NCI-H226 (cell line): ENCODE data around the gene ASCL2.

Experiments
- DNase-seq: peaks from one replicate; pipeline ENCODE4 v3.0.0-alpha.2; 2015

ASCL2 gene

DNA sequence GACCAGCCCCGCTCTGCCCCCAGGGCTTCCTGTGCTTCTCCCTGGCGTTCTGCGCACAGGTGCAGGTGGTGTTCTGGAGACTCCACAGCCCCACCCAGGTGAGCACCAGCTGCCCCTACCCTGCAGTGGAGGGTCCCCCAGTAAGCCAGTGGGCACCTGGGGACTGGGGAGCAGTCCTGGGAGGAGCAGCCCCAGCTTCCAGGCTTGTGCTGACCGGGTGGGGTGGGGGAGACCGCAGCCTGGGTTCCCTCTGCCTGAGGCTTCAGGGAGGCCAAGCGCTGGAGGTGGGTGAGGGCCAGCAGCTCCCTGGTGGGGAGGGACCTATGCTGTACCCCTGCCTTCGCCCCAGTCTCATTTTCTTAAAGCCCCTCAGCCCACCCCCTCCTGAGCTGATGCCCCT lies 38.3 kb upstream of the ASCL2 start:
- DNase-seq = no peak

DNA sequence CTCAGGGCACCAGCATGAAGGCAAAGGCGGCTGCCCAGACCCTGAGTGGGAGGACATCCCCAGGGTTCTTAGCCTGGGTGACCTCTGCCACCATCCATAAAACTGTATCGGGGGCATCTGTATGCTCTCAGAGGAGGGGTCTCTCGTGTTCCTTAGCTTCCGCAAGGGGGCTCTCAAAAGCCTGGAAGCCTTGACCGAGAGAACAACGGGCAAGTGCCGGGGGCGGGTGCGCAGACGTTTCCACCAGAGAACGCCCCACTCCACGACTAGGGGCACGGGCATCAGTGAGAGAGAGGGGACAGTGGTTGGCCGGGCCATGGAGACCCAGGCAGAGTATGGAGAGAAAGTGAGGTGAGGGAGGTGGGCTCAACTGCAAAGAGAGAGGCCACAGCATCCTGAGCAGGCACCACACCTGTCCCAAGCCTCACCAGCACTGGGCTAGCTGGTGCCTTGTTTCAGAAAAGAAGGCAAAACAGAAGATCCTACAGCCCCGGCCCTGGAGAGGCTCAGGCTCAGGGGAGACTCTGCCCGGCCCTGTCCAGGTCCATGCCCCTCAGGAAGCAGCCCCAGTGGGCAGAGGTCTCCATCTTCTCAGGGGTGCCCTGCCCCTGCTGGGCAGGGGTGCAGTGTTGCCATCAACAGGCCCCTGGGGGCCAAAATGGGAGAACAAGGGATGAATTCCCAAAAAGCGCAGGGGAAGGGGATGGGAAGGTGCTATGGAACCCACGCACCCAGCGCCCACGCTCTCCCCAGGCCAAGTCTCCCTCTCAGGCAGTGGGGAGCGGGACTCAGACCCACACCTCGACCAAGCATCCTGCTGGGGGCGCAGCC lies 37.3 kb upstream of the ASCL2 start:
- DNase-seq = no peak

DNA sequence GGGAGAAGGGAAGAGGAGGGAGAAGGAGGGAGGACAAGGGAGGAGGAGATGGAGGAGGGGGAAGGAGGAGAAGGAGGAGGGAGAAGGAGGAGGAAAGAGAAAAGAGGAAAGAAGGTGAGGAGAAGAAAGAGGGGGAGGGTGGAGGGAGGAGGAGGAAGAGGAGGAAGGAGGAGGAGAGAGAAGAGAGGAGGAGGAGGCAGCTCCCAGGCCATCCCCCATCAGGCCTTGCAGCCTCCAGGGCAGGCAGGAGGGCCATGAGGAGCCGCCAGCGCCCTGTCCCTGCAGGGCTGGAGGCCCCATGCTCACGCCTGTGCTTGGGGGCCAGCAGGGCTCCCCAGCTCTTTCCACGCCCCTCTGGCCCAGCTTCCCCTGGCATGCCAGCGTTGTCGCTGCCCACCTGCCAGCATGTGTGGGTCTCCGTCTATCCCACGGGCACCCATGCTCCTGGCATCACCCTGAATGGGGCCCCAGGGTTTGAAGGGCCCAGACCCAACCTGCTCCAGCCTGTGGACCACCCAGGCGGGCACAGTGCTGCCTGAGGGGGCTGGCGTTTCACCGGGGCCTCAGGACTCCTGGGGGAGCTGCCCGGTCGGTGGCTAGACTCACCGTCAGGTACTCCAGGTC lies 36.6 kb upstream of the ASCL2 start:
- peak; percentile 16 for DNase-seq

DNA sequence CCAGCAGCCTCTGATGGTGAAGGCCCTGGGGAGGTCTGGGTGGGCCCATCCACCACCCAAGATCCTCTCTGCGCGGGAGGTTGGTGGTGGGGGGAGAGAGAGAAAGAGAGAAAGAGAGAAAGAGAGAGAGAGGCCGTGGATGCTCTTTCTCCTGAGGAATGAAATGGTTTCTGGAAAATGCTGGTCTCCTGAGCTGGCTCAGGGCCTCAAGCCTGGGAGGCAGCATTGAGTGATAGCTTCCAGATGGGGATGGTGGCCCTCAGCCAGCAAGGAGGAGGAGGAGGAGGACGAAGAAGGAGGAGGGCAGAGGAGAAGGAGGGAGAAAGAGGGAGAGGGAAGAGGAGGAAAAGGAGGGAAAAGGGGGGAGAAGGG lies 36.0 kb upstream of the ASCL2 start:
- DNase-seq = peak; percentile 65

DNA sequence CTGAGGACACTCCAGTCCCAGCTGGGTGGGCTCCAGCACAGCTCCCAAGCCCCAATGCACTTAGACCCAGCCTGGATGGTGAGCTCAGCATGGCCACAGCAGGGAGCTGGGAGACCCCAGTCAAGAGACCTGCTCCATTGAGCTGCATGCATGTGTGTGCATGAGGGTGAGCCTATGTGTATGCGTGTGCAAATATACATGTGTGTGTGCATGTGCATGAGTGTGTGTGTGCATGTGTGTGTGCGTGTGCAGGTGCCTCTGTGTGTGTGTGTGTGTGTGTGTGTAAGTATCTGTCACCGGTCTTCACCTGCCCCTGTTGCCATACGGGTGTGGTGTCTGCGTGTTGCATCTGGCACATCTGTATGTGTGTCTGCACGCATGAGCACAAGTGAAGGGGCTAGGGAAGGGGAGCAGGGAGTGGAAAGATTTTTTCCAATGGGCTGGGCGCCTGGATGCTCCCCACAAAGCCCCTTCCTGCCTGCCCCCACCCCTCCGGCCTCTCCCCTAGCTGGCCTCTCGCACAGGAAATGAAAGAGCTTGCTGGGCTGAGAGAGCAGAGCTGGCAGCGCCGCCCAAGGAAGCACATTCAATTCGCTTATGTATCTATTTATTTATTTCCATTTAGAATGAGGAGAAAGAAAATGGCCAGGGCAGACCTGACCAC lies 35.5 kb upstream of the ASCL2 start:
- DNase-seq = peak; percentile 7

DNA sequence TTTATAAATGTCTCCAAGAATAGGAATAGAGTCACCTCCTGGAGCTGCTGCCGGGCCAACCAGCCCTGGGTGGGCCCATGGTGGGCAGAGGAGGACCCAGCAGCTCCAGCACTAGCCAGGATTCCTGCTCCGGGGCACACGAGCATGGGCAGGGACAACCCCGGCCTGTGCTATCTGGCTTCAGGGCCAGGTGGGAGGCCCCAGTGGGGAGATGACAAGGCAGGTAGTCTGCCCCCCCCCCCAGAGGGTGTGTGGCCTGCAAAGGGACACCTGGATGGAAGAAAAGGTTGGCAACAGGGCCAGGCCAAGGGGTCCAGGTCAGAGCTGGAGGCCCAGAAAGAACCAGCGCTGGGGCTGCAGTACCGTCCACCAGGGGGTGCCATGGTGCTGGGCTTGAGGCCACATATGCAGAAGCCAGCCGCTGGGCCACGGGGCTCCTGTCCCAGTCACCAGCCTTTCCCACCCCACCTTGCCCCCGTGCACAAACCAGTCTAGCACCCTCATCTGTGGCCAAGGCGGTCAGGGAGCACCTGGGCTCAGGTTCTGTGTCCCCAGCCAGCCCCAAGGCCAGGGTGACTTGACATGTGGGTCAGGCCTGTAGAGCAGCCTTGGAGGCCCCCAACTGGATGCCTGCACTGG lies 34.9 kb upstream of the ASCL2 start:
- DNase-seq = peak; percentile 37

DNA sequence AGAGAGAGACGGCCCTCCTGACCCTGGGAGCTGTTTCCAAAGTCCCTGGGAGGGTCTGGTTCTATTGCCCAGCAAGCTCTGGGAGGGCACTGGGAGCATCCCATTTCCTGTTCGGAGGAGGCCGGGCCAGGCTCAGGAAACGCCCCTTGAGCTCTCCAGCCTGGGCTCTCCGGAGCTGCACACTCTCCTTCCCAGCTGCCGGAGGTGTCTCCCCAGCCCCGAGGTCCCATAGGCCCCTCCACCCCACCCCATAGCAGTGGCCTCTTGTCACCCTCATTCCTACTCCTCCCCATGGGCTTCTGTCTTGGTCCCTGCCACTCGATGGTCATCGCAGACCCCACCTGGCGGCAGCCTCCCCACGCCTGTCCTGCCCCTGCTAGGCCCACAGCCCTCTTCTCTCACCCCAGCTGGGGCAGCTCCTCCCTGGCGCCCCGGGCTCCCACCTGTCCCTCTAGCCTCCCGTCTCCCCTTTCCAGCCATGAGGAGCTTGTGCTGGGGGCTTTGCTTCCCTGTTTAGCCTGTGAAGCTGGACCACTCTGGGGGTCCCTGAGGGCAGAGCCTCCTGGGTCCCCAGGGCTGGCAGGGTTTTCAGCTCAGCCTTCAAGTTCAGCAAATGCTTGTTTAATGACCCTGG lies 34.2 kb upstream of the ASCL2 start:
- no peak for DNase-seq

DNA sequence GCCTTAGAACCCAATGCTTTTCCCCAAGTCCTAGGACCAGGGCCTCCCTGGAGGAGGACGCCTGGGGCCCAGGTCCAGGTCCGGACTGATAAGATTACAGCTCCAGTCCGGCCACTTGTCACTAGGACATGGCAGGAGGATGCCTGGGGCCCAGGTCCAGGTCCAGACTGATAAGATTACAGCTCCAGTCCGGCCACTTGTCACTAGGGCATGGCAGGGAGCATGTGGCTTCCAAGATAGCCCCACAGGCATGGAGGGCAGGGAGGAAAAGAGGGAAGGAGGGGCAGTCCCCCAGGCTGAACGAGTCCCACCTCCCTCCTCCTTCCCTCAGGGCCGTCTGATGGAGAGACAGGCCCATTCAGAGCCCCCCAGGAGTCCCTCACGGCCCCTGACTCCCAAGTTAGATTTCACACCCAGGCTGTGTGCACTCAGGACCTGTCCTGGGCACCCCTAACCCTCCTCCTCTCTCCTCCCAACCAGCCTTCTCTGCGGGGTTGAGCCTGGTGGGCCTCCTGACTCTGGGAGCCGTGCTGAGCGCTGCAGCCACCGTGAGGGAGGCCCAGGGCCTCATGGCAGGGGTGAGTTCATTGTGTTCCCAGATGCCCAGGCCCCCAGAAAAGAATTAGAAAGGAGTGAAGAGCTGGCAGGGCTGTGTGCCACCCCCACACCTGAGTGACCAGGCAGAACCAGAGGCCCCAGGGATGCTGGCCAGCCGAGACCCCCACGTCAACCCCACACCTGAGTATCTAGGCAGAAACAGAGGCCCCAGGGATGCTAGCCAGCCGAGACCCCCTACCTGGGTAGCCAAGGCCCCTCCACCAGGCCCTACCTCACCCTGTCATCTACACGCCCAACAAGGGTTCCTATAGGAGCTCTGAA lies 33.5 kb upstream of the ASCL2 start:
- DNase-seq = no peak

DNA sequence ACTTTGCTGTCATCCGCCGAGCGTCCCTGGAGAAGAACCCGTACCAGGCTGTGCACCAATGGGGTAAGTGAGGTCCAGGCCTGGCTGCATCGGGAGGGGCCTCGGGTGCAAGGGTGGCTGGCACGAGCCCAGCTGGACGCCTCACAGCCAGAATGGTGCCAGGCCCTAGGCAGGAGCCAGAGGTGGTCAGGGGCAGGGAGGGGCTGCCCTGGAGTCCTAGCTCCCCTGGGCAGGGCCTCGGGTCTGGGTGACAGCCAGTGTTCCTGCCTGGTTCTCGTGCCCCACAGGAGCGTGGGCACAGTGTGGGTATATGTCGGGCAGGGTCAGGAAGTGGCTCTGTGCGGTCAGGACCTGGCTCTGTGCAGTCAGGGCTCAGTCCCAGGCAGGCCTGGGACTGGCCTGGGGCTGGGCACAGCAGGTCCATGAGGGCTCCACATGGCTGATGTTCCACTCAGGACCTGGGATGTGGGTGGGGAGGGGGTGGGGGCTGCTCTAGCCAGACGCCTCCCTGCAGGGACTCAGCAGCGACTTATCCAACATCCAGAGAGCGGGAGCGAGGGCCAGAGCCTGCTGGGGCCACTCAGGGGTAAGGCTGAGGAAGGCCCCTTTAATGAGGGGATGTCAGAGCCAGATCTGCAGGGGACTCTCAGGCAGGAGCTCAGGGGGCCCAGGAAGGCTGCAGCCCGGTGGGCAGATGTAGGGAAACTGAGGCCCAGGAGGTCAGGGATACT lies 32.7 kb upstream of the ASCL2 start:
- no peak for DNase-seq

DNA sequence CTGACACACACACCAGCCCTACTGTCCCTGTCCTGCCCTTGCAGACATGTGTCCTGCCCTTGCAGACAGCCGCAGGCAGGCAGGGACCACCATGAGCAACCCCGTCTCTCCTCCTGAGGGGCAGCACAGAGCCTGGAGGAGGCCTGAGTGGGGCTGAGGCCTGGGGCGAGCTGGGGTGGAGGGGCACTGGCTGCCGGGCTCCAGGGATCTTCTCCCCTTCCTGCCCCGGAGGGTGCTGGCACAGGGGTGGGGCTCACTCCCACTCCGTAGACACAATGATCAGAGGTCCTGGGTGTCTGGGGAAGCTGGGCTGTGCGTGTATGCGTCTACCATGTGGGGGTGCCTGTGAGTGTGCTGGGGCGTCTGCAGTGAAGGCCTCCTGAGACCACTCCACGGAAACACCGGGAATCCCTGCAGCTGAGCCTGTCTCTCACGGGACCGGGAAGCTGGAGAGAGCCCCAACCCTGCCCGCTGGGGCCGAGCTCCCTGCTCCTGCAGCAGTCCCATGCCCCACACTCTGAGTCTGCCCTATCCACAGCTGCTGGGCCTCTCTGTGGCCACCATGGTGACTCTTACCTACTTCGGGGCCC lies 32.0 kb upstream of the ASCL2 start:
- no peak for DNase-seq

DNA sequence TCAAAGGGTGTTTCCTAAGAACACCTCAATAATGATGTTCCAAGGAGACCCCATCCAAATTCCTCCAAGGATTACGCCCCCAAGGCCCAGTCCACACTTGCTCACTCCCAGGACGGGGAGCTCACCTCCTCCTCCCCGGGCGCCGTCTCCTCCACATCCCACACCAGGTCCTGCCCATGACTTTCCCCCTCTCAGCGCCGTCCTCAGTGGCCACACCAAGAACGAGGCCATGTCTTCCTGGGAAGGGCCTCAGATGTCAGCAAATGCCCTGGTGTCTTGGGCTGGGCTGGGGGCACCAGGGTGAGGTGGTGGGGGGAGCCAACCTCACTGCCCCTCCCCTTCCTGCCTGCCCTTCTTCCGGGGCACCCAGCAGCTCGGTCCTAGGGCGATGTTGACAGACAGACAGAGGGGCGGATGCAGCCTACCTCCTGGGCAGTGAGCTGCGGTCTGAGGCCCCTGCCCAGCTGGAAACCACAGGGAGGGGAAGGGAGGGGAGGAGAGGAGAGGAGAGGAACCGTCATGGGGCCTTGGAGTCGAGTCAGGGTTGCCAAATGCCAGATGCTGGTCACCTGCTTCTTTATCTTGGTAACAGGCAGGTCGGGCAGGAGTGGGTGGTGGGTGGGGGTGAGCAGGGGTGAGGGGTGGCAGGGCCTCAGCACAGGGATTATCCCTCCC lies 31.4 kb upstream of the ASCL2 start, which contains the start of the genes C11orf21 and TSPAN32:
Gene C11orf21 (minus strand): TSS at position 288 of the 675 bp plus-strand sequence. CDS start 110 bp downstream, at position 178.
Gene TSPAN32 (plus strand): TSS at position 383 of the 675 bp plus-strand sequence. CDS start 137 bp downstream, at position 520.
- DNase-seq = no peak

DNA sequence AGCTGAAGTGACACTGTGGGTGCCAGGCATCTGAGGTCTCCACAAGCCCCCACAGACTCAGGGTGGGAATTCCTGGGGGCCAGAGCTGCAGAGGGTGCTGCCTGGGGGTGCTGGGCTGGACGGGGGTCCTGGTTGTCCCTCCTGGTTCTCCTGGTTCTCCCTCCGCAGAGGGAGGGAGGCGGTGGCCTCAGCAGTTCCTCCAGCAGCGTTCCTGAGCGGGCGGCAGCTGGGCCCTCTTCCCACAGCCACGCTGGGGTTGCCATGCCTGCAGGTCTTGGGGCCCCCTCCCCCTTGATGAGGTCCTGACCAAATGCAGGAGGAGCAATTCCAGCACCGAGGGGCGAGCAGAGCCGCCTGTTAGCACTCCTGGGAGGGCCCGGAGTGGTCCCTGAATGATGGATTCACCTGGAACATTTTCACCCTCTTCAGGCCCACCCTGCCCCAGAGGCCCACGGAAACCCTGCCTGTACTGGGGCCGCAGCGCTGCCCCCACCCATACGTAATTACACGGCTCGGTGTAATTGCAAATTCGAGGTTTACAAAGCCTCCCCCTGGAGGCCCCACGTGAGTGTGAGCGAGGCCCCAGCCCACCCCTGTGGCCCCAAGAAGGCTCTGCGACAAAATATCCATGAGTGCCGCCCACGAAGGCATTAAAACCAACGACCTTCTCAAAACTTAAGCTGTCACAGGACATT lies 30.7 kb upstream of the ASCL2 start:
- DNase-seq = no peak

DNA sequence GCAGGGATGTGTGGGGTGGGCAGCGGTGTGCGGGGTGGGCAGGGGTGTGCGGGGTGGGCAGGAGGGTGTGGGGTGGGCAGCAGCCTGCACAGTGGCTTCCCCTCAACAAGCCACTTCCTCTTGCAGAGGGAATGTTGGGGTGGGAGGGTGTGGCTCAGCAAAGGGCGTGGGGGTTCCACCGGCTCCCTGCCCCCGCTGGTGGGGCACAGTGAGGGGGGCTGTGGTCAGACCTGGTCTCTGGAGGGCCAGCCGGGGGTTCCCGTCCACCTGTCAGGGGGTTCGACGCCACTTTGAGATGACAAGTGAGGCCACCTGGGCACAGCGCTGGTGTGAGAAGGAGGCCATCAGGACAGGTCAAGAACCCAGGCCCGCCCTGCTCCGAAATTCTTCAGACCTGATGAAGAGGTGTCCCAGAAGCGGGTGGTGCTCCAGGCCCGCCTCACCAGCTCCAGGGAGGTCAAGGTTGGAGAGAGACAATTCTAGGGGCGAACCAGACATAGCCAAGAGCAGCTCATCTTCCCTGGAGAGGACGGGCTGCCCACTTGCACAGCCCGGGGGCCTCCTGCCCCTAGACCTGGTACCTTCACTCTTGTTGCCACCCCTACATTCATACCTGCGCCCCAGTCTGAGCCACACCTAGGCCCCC lies 30.0 kb upstream of the ASCL2 start:
- DNase-seq = no peak

DNA sequence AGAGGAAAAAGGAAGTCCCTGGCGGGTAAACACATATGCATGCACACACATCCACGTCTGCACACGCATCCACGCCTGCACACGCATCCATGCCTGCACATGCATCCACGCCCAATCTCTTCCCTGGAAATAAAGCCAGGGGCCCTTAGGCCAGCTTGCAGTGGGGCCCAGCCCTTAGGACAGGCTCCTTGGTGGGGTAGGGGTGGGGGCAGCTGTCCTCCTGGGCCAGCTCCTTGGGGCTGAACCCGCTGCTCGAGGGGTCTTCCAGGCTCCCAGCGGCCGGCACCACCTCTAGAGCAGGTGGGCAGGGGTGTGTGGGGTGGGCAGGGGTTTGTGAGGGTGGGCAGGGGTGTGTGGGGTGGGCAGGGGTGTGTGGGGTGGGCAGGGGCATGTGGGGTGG lies 29.4 kb upstream of the ASCL2 start:
- no peak for DNase-seq

DNA sequence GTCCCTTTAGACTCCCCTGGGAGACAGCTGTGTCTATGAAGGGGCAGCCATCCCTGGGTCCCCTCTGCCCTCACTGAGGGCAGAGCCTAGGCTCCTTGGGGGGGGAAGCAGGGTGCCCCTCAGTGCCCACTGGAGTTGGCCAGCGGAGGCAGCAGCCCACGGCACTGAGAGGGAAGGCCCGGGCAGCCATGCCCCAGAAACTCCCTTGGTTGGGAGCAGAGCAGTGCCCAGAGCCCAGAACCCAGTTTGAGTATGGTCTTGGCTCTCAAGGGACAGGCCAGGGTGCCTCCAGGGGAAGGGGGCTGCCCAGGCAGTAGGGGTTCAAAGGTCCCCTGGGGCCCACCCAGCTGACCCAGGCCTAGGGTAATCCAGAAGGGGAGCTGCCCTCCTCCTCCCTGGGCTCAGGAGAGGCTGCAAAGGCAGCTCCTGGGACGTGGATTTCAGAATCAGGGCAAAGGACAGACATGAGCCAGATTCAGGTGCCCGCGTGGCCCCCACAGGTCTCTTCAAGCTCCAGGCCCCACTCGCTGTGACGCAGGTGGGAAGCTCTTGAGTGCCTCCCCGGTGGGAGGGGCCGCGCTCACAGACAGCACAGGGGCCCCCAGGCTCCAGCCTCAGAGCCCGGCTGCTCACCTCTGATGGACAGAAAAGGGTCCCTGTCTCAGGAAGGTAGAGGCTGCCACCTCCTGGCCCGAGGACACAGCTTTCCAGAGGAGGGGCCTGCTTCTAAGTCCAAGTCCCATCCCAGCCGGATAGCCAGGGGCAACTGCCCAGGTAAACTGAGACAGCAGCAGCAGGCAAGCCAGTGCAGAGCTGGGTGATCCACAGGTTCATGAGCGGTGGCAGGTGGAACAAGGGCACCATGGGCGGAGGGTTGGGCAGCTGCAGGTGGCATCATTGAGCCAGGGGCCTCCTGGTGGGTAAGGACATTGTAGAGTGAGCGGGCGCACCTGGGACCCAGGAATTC lies 28.7 kb upstream of the ASCL2 start:
- DNase-seq = no peak

DNA sequence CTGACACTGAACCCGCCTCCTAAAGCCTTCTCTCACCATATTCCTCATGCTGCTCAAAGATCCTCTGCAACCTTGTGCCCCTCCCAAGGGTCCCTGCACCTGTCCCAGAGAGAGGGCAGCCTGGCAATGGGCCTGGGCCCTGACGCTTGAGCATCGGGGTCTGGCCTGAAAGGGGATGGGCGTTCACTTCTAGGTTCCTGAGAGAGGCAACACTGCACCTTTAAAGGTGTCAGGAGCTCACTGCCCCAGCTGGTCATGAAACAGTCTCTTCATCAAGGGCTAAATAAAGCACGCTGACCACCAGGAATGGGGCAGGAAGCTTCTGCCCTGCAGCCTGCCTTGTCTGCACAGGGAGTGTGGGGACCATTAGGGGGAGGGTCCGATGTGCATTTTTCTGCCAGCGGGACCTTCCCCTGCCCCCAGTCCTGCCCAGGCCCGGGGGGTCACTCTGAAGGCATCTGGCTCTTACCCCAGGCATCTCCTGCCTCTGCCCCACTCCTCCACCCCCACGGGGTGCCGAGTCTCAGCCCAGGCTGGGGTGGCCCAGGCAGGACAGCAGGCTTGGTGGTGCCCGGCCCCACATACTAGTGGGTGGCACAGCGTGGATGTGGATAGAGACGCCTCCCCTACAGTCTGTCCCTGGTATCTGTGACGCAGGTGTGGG lies 27.9 kb upstream of the ASCL2 start:
- DNase-seq = no peak

DNA sequence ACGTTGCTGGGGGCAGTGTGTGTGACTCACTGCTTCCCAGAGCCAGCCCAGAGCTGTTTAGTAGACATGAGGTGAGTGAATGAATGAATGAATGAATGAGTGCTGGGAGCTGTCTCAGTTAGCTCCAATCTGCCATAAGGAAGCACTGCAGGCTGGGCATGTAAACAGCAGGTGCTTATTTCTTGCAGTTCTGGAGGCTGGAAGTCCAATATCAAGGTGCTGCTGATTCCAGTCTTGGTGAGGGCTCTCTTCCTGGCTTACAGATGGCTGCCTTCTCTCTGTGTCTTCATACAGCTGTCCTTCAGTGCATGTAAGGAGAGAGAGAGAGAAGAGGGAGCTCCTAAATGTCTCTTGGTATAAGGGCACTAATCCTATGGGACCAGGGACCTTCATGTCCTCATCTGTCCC lies 27.2 kb upstream of the ASCL2 start:
- no peak for DNase-seq
